ENCODE results near the gene TTR. TPM values are rescaled to one million over a fixed set of nuclear protein-coding genes. Genes with fewer than 3 reads are reported as not detected.

TTR gene
- total and polyA plus RNA-seq, 2 of the 4 experiments (the other 2 are of a cell fraction), result not detected

GRCh38 chr18:31619291-31619690, 27.6 kb downstream of the TTR start:
- intact Hi-C loops (cut with micrococcal nuclease), result no loop called here
- BruUV-seq (replicated peaks), result no TSS peak
- ATAC-seq (ENCODE audit: low read depth), result no peak
- H3K56ac ChIP-seq (ENCODE audit: extremely low read depth, insufficient read depth, low read length), result no peak overlapping the region
- dilution Hi-C loops (cut with HindIII; ENCODE audit: low sequenced_read_pairs, unreplicated experiment), result no loop called here
- ChIA-PET POLR2A (ENCODE audit: unreplicated experiment) (no interaction called here), CTCF (no interaction called here)
- no peak overlapping the region for H4K8ac ChIP-seq (ENCODE audit: low read depth in 2 of 2, low read length in 2 of 2)
- no peaks in the 10 kb centered on the region for H3K4me1 ChIP-seq (ENCODE audit: control insufficient read depth, insufficient read depth, low read length)
- H3K27me3 ChIP-seq (ENCODE audit: control insufficient read depth, insufficient read depth, low read length), result no peaks in the 10 kb centered on the region
- no peak overlapping the region for H2BK5ac ChIP-seq (ENCODE audit: low read depth, low read length, poor library complexity, severe bottlenecking)
- H3K9me1 ChIP-seq (ENCODE audit: insufficient read depth, low read length), result no peaks in the 10 kb centered on the region
- no peak overlapping the region for H3K23ac ChIP-seq (ENCODE audit: low read depth, low read length)
- H2AK9ac ChIP-seq (replicated peaks; ENCODE audit: low read depth, low read length, poor library complexity), result no peak overlapping the region
- H2BK15ac ChIP-seq (ENCODE audit: low read depth, low read length), result no peak overlapping the region
- no peaks in the 10 kb centered on the region for H3K79me1 ChIP-seq (ENCODE audit: low read depth in 1 of 2, low read length in 2 of 2)
- H3K4ac ChIP-seq (ENCODE audit: low read depth, low read length), result no peak overlapping the region
- in situ Hi-C loops (cut with MboI; ENCODE audit: low sequenced_read_pairs), result no loop called here
- H3K36me3 ChIP-seq (ENCODE audit: control insufficient read depth, insufficient read depth, low read length), result no peaks in the 10 kb centered on the region
- no peak overlapping the region for H4K91ac ChIP-seq (ENCODE audit: insufficient read depth, low read depth, low read length)
- no peak overlapping the region for H3K18ac ChIP-seq (ENCODE audit: low read depth, low read length)
- no peak overlapping the region for H3K4me2 ChIP-seq (ENCODE audit: low read depth, low read length)
- no peak overlapping the region for H2BK20ac ChIP-seq (ENCODE audit: low read depth, low read length)
- no peak overlapping the region for H3K14ac ChIP-seq (replicated peaks; ENCODE audit: low read depth, low read length)
- no peak overlapping the region for H2AK5ac ChIP-seq (ENCODE audit: low read depth, low read length)
- no peak overlapping the region for H3K4me3 ChIP-seq (ENCODE audit: insufficient read depth, low read depth, low read length)
- H3K27ac ChIP-seq (ENCODE audit: insufficient read depth, low read length), result no peak overlapping the region
- H2BK120ac ChIP-seq (ENCODE audit: low read depth, low read length), result no peak overlapping the region
- no peak overlapping the region for H2AFZ ChIP-seq (replicated peaks; ENCODE audit: low read length, poor library complexity)
- no peak for TF ChIP-seq RCOR1 (IDR thresholded peaks at IDR 0.05; ENCODE audit: insufficient replicate concordance, low read length)
- TF ChIP-seq CTCF (conservative IDR thresholded peaks at IDR 0.05; ENCODE audit: low read depth, low read length), result no peak
- TF ChIP-seq MAFK (IDR thresholded peaks at IDR 0.05; ENCODE audit: low read depth, low read length), result no peak
- no peak for TF ChIP-seq SMC3 (IDR thresholded peaks at IDR 0.05; ENCODE audit: low read depth, low read length)
- TF ChIP-seq BHLHE40 (IDR thresholded peaks at IDR 0.05; ENCODE audit: low read depth, low read length), result no peak
- no peak for TF ChIP-seq CHD1 (IDR thresholded peaks at IDR 0.05; ENCODE audit: low read depth, low read length)
- no peak for TF ChIP-seq MXI1 (IDR thresholded peaks at IDR 0.05; ENCODE audit: borderline replicate concordance, low read depth, low read length)
- TF ChIP-seq POLR2A (IDR thresholded peaks at IDR 0.05; ENCODE audit: low read depth, low read length), result no peak
- TF ChIP-seq MAZ (IDR thresholded peaks at IDR 0.05; ENCODE audit: borderline replicate concordance, low read depth, low read length), result no peak
- TF ChIP-seq CEBPB (IDR thresholded peaks at IDR 0.05; ENCODE audit: low read depth, low read length), result no peak
- no peak for TF ChIP-seq ELK1 (IDR thresholded peaks at IDR 0.05; ENCODE audit: borderline replicate concordance, low read depth, low read length)
- no peak overlapping the region for H4K5ac ChIP-seq (ENCODE audit: low read depth, low read length)
- no peaks in the 10 kb centered on the region for H4K20me1 ChIP-seq (ENCODE audit: insufficient read depth, low read length)
- H3K9ac ChIP-seq (ENCODE audit: low read depth, low read length), result no peak overlapping the region
- no peaks in the 10 kb centered on the region for H3K9me3 ChIP-seq (ENCODE audit: control insufficient read depth, insufficient read depth, low read length)
- no peak for DNase-seq
